HUES6 (cell line): ENCODE measurements around the gene ATP13A1.
"Not testable (repeated sequence)": the region's sequence is repeated elsewhere in the genome, so short reads cannot be mapped to it uniquely, and the experiment has no call there.

ENCODE experiments used
- H3K27ac ChIP-seq: 2 replicates; pipeline ENCODE4 v1.7.0; 2013; ENCODE audit warnings: low read depth, mild to moderate bottlenecking, low read length, inconsistent platforms
- H3K27me3 ChIP-seq: 2 replicates; pipeline ENCODE4 v1.6.1; 2013; ENCODE audit warnings: low read length; ENCODE audit not compliant: control insufficient read depth, insufficient read depth
- H3K36me3 ChIP-seq: 2 replicates; pipeline ENCODE4 v1.6.1; 2013; ENCODE audit warnings: low read length; ENCODE audit not compliant: control insufficient read depth, insufficient read depth
- H3K4me1 ChIP-seq: 2 replicates; pipeline ENCODE4 v1.6.1; 2013; ENCODE audit warnings: low read length; ENCODE audit not compliant: control insufficient read depth, insufficient read depth
- H3K4me3 ChIP-seq: 2 replicates; pipeline ENCODE4 v1.5.1; 2013; ENCODE audit warnings: low read depth, low read length
- H3K9ac ChIP-seq: one replicate; pipeline ENCODE4 v1.6.1; 2013; ENCODE audit warnings: mild to moderate bottlenecking, low read length
- H3K9me3 ChIP-seq: 2 replicates; pipeline ENCODE4 v1.6.1; 2013; ENCODE audit warnings: low read depth, low read length; ENCODE audit not compliant: control insufficient read depth, insufficient read depth

The ATP13A1 gene

GRCh38 chr19:19687090-19687489 lies 23.6 kb upstream of the ATP13A1 start:
- peaks cover 8% of the 10 kb centered on the region; the same call in 1 of the 2 replicates for H3K9me3 ChIP-seq
- H3K27me3 ChIP-seq, result no peaks in the 10 kb centered on the region
- H3K4me1 ChIP-seq, result no peaks in the 10 kb centered on the region
- H3K4me3 ChIP-seq, result no peak overlapping the region
- H3K27ac ChIP-seq, result no peak overlapping the region
- H3K9ac ChIP-seq, result no peak overlapping the region
- peaks cover 7% of the 10 kb centered on the region; the same call in 1 of the 2 replicates for H3K36me3 ChIP-seq

DNA sequence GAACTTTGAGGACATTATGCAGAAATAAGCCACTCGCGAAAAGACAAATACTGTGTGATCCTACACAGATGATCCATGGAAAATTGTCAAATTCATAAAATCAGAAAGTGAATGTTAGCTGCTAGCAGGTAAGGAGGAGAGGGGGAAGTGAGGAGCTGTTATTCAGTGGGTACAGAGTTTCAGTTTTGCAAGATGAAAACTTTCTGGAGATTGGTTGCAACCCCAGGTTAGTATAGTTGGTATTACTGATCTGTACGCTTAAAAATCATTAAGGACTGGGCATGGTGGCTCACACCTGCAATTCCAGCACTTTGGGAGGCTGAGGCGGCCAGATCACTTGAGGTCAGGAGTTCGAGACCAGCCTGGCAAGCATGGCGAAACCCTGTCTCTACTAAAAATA lies 23.1 kb upstream of the ATP13A1 start:
- Histone ChIP-seq H3K9ac (no peak overlapping the region), H3K4me1 (no peaks in the 10 kb centered on the region), H3K27me3 (no peaks in the 10 kb centered on the region), H3K36me3 (peaks cover 8% of the 10 kb centered on the region; the same call in 1 of the 2 replicates), H3K27ac (no peak overlapping the region), H3K4me3 (no peak overlapping the region), H3K9me3 (peaks cover 11% of the 10 kb centered on the region; the same call in 1 of the 2 replicates)

- H3K4me1 ChIP-seq, H3K4me3 ChIP-seq, H3K9ac ChIP-seq, H3K27ac ChIP-seq, H3K27me3 ChIP-seq: not testable (repeated sequence)
- Histone ChIP-seq H3K9me3 (peaks cover 11% of the 10 kb centered on the region; the same call in 1 of the 2 replicates), H3K36me3 (peaks cover 13% of the 10 kb centered on the region)
Measured at GRCh38 chr19:19686119-19686518, 22.6 kb upstream of the ATP13A1 start.

GRCh38 chr19:19679176-19680073 lies 15.9 kb upstream of the ATP13A1 start:
- H3K9me3 ChIP-seq, result peaks cover 26% of the 10 kb centered on the region
- H3K27me3 ChIP-seq, result no peaks in the 10 kb centered on the region
- no peak overlapping the region for H3K27ac ChIP-seq
- H3K4me3 ChIP-seq, result no peak overlapping the region
- no peak overlapping the region for H3K9ac ChIP-seq
- peaks cover 68% of the 10 kb centered on the region for H3K36me3 ChIP-seq
- H3K4me1 ChIP-seq, result no peaks in the 10 kb centered on the region

DNA sequence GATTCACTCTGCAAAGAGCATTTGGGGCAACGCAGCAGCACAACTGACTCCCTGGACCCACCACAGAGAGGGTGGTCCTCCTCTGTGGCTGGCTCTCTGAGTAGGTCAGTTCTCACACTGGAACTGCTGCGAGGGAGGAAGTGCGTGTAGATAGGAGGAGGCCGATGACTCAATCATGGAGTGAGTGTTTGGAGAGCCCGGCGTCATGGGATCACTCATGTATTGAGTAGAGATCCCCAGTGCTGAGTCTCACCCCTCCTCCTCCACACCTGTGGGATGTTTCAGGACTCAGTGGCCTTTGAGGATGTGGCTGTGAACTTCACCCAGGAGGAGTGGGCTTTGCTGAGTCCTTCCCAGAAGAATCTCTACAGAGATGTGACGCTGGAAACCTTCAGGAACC lies 14.1 kb upstream of the ATP13A1 start:
- no peaks in the 10 kb centered on the region for H3K27me3 ChIP-seq
- H3K36me3 ChIP-seq, result peaks cover 75% of the 10 kb centered on the region
- H3K4me1 ChIP-seq, result no peaks in the 10 kb centered on the region
- no peak overlapping the region for H3K9ac ChIP-seq
- H3K27ac ChIP-seq, result no peak overlapping the region
- no peak overlapping the region for H3K4me3 ChIP-seq
- H3K9me3 ChIP-seq, result peaks cover 20% of the 10 kb centered on the region

GRCh38 chr19:19674315-19674714 lies 10.8 kb upstream of the ATP13A1 start:
- Histone ChIP-seq H3K27ac (no peak overlapping the region), H3K9me3 (peaks cover 15% of the 10 kb centered on the region), H3K36me3 (peaks cover 54% of the 10 kb centered on the region), H3K4me1 (peaks cover 7% of the 10 kb centered on the region), H3K4me3 (no peak overlapping the region), H3K9ac (no peak overlapping the region), H3K27me3 (no peaks in the 10 kb centered on the region)

GRCh38 chr19:19672816-19673215 lies 9.3 kb upstream of the ATP13A1 start:
- H3K9me3 ChIP-seq, result peaks cover 6% of the 10 kb centered on the region; the same call in 1 of the 2 replicates
- no peaks in the 10 kb centered on the region for H3K27me3 ChIP-seq
- no peak overlapping the region for H3K9ac ChIP-seq
- H3K4me1 ChIP-seq, result peaks cover 12% of the 10 kb centered on the region
- peaks cover 39% of the 10 kb centered on the region for H3K36me3 ChIP-seq
- no peak overlapping the region for H3K4me3 ChIP-seq
- no peak overlapping the region for H3K27ac ChIP-seq

DNA sequence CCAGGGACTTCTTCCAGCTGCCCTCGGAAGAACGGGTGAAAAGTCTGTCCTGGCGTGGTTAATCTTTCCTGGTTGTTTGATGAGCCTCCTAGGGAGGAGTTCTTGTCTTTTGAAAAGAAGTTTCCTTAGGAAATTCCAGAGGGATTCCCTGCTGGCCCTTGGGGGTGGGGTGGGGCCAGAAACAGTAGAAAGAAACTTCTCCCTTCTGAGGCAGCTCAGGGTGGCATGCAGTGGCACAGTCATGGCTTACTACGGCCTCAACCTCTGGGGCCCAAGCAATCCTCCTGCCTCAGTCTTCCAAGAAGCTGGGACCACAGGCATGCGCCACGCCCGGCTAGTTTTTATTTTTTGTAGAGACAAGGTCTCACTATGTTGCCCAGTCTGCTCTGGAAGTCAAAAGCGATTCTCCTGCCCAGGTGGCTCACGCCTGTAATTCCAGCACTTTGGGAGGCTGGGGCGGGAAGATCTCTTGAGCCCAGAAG lies 6.6 kb upstream of the ATP13A1 start:
- Histone ChIP-seq H3K9ac (peak overlapping the region; percentile 84), H3K4me3 (peak overlapping the region; percentile 72), H3K9me3 (no peaks in the 10 kb centered on the region; the same call in 1 of the 2 replicates), H3K27ac (peak overlapping the region; percentile 47; the same call in 1 of the 2 replicates), H3K27me3 (no peaks in the 10 kb centered on the region), H3K4me1 (peaks cover 12% of the 10 kb centered on the region), H3K36me3 (peaks cover 16% of the 10 kb centered on the region)

- H3K36me3 ChIP-seq, result peaks cover 9% of the 10 kb centered on the region
- H3K4me3 ChIP-seq, result peak within 1 kb of the TSS; percentile 72
- H3K9ac ChIP-seq, result peak within 1 kb of the TSS; percentile 84
- no peaks in the 10 kb centered on the region for H3K27me3 ChIP-seq
- peak within 1 kb of the TSS; percentile 64; the same call in 1 of the 2 replicates for H3K27ac ChIP-seq
- H3K9me3 ChIP-seq, result no peaks in the 10 kb centered on the region; the same call in 1 of the 2 replicates
- H3K4me1 ChIP-seq, result peaks cover 12% of the 10 kb centered on the region
Measured at GRCh38 chr19:19668230-19669012, 4.9 kb upstream of the ATP13A1 start, which contains the start of gene ZNF101. Gene ZNF101 (plus strand): TSS chr19:19668839. CDS start chr19:19668964, 125 bp downstream.

DNA sequence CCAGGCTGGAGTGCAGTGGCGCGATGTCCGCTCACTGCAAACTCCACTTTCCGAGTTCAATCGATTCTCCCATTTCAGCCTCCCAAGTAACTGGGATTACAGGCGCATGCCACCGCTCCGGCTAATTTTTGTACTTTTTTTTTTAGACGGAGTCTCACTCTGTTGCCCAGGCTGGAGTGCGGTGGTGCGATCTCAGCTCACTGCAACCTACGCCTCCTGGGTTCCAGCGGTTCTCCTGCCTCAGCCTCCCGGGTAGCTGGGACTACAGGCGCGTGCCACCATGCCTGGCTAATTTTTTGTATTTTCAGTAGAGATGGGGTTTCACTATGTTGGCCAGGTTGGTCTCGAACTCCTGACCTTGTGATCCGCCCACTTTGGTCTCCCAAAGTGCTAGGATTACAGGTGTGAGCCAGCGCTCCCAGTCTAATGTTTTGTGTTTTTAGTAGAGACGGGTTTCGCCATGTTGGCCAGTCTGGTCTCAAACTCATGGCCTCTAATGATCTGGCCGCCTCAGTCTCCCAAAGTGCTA lies 2.0 kb upstream of the ATP13A1 start:
- H3K4me1 ChIP-seq, result peaks cover 21% of the 10 kb centered on the region
- H3K9ac ChIP-seq, H3K4me3 ChIP-seq, H3K9me3 ChIP-seq, H3K27me3 ChIP-seq, H3K27ac ChIP-seq: not testable (repeated sequence)
- H3K36me3 ChIP-seq, result peaks cover 11% of the 10 kb centered on the region; the same call in 1 of the 2 replicates
